DND-41 (cell line): ENCODE measurements around the gene ACE.

Source experiments
- ATAC-seq: fragments of 200-7000 bp; cut with Tn5 transposase; 3 replicates; pipeline ENCODE4 v1.9.1; 2021; ENCODE audit warnings: low read depth; ENCODE audit not compliant: insufficient read depth
- DNase-seq: peaks from one replicate; pipeline ENCODE4 v3.0.0-alpha.2; 2020
- H2AFZ ChIP-seq: 2 replicates; pipeline ENCODE4 v1.6.0; 2012; ENCODE audit warnings: low read depth, low read length
- H3K27ac ChIP-seq: 2 replicates; pipeline ENCODE4 v1.5.1; 2012; ENCODE audit warnings: low read length, inconsistent platforms
- H3K27me3 ChIP-seq: fragments of 200-600 bp; sonication (generic); 2 replicates; pipeline ENCODE4 v1.6.0; 2012; ENCODE audit warnings: low read length, mild to moderate bottlenecking, inconsistent platforms; ENCODE audit not compliant: insufficient read depth, poor library complexity
- H3K36me3 ChIP-seq: 2 replicates; pipeline ENCODE4 v1.5.1; 2012; ENCODE audit warnings: low read length, inconsistent platforms; ENCODE audit not compliant: insufficient read depth
- H3K4me1 ChIP-seq: 2 replicates; pipeline ENCODE4 v1.5.1; 2012; ENCODE audit warnings: mild to moderate bottlenecking, low read length; ENCODE audit not compliant: insufficient read depth
- H3K4me2 ChIP-seq: 2 replicates; pipeline ENCODE4 v1.6.0; 2012; ENCODE audit warnings: mild to moderate bottlenecking, moderate library complexity, low read length, inconsistent platforms; ENCODE audit not compliant: insufficient read depth
- H3K4me3 ChIP-seq, 2 experiments: fragments of 200-600 bp in 1 of 2; shearing (Covaris generic) in 1 of 2; 2 replicates each; pipeline ENCODE4 v1.5.1; 2012 to 2016; ENCODE audit warnings: inconsistent platforms in 2 of 2, low read length in 2 of 2, mild to moderate bottlenecking in 2 of 2, low read depth in 1 of 2, moderate library complexity in 1 of 2
- H3K79me2 ChIP-seq: 2 replicates; pipeline ENCODE4 v1.6.0; 2012; ENCODE audit warnings: low read length, inconsistent platforms; ENCODE audit not compliant: insufficient read depth
- H3K9ac ChIP-seq: 2 replicates; pipeline ENCODE4 v1.6.0; 2012; ENCODE audit warnings: low read depth, mild to moderate bottlenecking, inconsistent platforms, low read length, moderate library complexity
- H3K9me3 ChIP-seq: 2 replicates; pipeline ENCODE4 v1.5.1; 2012; ENCODE audit warnings: low read length, moderate library complexity, mild to moderate bottlenecking, inconsistent platforms; ENCODE audit not compliant: insufficient read depth, severe bottlenecking
- H4K20me1 ChIP-seq: 2 replicates; pipeline ENCODE4 v1.6.0; 2012; ENCODE audit warnings: low read length; ENCODE audit not compliant: insufficient read depth
- CTCF ChIP-seq: IDR thresholded peaks from 2 replicates; pipeline ENCODE4 v1.5.1; 2012; ENCODE audit warnings: borderline replicate concordance, low read length, moderate library complexity, mild to moderate bottlenecking; ENCODE audit not compliant: poor library complexity, severe bottlenecking; ENCODE audit errors: extremely low read depth
- EZH2 ChIP-seq: IDR thresholded peaks from 3 replicates; pipeline ENCODE4 v1.6.1; 2012; ENCODE audit warnings: borderline replicate concordance, low read depth, mild to moderate bottlenecking, moderate library complexity, low read length, inconsistent platforms; ENCODE audit not compliant: severe bottlenecking

ACE gene

GRCh38 chr17:63476854-63477479, at the start of gene ACE:
ACE (plus strand) TSS chr17:63477061; CDS start chr17:63477095, 34 bp downstream.
- Histone ChIP-seq H3K4me1 (peaks cover 21% of the 10 kb centered on the region), H3K4me3 (peak within 1 kb of the TSS; percentile 8 to 58; a peak in 3 of 4 replicates), H3K27ac (no peak within 1 kb of the TSS), H3K27me3 (peaks cover 44% of the 10 kb centered on the region), H4K20me1 (peaks cover 25% of the 10 kb centered on the region), H3K36me3 (no peaks in the 10 kb centered on the region), H3K9ac (peak within 1 kb of the TSS; percentile 38; the same call in 1 of the 2 replicates), H3K79me2 (no peaks in the 10 kb centered on the region), H3K9me3 (no peaks in the 10 kb centered on the region), H2AFZ (peak within 1 kb of the TSS; percentile 41; the same call in 1 of the 2 replicates), H3K4me2 (peak within 1 kb of the TSS; percentile 89)
- DNase-seq (peak; percentile 69), ATAC-seq (peak; percentile 78)
- peak; percentile 30 for TF ChIP-seq CTCF
- TF ChIP-seq EZH2, result peak; percentile 95

GRCh38 chr17:63429766-63430165, 47.1 kb upstream of the ACE start:
- H3K9me3 ChIP-seq, result no peaks in the 10 kb centered on the region
- H3K4me1 ChIP-seq, result peaks cover 60% of the 10 kb centered on the region
- no peak overlapping the region for H2AFZ ChIP-seq
- no peak overlapping the region for H3K27ac ChIP-seq
- H3K27me3 ChIP-seq, result no peaks in the 10 kb centered on the region
- H3K4me3 ChIP-seq, result no peak overlapping the region
- no peak overlapping the region for H3K4me2 ChIP-seq
- no peaks in the 10 kb centered on the region for H3K79me2 ChIP-seq
- TF ChIP-seq EZH2 (no peak), CTCF (no peak)
- no peak overlapping the region for H3K9ac ChIP-seq
- ATAC-seq, result no peak
- DNase-seq, result no peak
- no peaks in the 10 kb centered on the region for H3K36me3 ChIP-seq
- H4K20me1 ChIP-seq, result no peaks in the 10 kb centered on the region; the same call in 1 of the 2 replicates

GRCh38 chr17:63430223-63430622, 46.6 kb upstream of the ACE start:
- TF ChIP-seq CTCF (no peak), EZH2 (no peak)
- Histone ChIP-seq H2AFZ (no peak overlapping the region), H3K36me3 (no peaks in the 10 kb centered on the region), H3K27me3 (no peaks in the 10 kb centered on the region), H3K4me2 (no peak overlapping the region), H3K4me3 (no peak overlapping the region), H3K4me1 (peaks cover 64% of the 10 kb centered on the region), H3K9ac (no peak overlapping the region), H3K79me2 (no peaks in the 10 kb centered on the region), H3K9me3 (no peaks in the 10 kb centered on the region), H4K20me1 (no peaks in the 10 kb centered on the region; the same call in 1 of the 2 replicates), H3K27ac (no peak overlapping the region)
- no peak for DNase-seq
- no peak for ATAC-seq
